Fibroblast of lung (primary cell): ENCODE measurements around the gene NYNRIN. TPM values are rescaled to one million over a fixed set of nuclear protein-coding genes. Genes with fewer than 3 reads are reported as not detected.

Source experiments
- DNase-seq, 2 donors: peaks; one replicate each; pipeline versions ENCODE4 v3.0.0 to v3.0.0-alpha.2; 2010; ENCODE audit warnings: low read depth in 2 of 2
- H2AFZ ChIP-seq: 2 replicates; pipeline ENCODE4 v1.5.1; 2012; ENCODE audit warnings: low read length, control low read depth, inconsistent platforms
- H3K27ac ChIP-seq: 2 replicates; pipeline ENCODE4 v1.5.1; 2011; ENCODE audit warnings: low read length, control low read depth; ENCODE audit not compliant: insufficient read depth
- H3K27me3 ChIP-seq: 2 replicates; pipeline ENCODE4 v1.5.1; 2011; ENCODE audit warnings: mild to moderate bottlenecking, low read length; ENCODE audit not compliant: control insufficient read depth, insufficient read depth
- H3K36me3 ChIP-seq: 2 replicates; pipeline ENCODE4 v1.5.1; 2011; ENCODE audit warnings: low read length; ENCODE audit not compliant: control insufficient read depth, insufficient read depth
- H3K4me1 ChIP-seq: 2 replicates; pipeline ENCODE4 v1.5.1; 2011; ENCODE audit warnings: low read length; ENCODE audit not compliant: control insufficient read depth, insufficient read depth; ENCODE audit errors: extremely low read depth
- H3K4me2 ChIP-seq: 2 replicates; pipeline ENCODE4 v1.5.1; 2011; ENCODE audit warnings: low read length, control low read depth; ENCODE audit not compliant: insufficient read depth; ENCODE audit errors: extremely low read depth
- H3K4me3 ChIP-seq, 4 experiments: fragments of 200-600 bp in 1 of 4; sonication (generic) in 1 of 4; replicated peaks in 1 of 4; 2 replicates each; pipeline ENCODE4 v1.5.1; 2011 to 2016; ENCODE audit warnings: low read length in 4 of 4, low read depth in 3 of 4, mild to moderate bottlenecking in 3 of 4, control low read depth in 2 of 4, inconsistent platforms in 1 of 4, mixed read lengths in 1 of 4; ENCODE audit not compliant: insufficient read depth in 1 of 4; ENCODE audit errors: control extremely low read depth in 1 of 4
- H3K79me2 ChIP-seq: 2 replicates; pipeline ENCODE4 v1.5.1; 2012; ENCODE audit warnings: mild to moderate bottlenecking, low read length, inconsistent platforms; ENCODE audit not compliant: control insufficient read depth, insufficient read depth
- H3K9ac ChIP-seq: 2 replicates; pipeline ENCODE4 v1.5.1; 2011; ENCODE audit warnings: mild to moderate bottlenecking, low read length, control low read depth; ENCODE audit not compliant: insufficient read depth
- H3K9me3 ChIP-seq: 2 replicates; pipeline ENCODE4 v1.5.1; 2012; ENCODE audit warnings: low read depth, low read length; ENCODE audit not compliant: control insufficient read depth, insufficient read depth
- H4K20me1 ChIP-seq: 2 replicates; pipeline ENCODE4 v1.5.1; 2011; ENCODE audit warnings: low read length; ENCODE audit not compliant: control insufficient read depth, insufficient read depth; ENCODE audit errors: extremely low read depth
- CTCF ChIP-seq, 2 donors: IDR thresholded peaks in 1 of 2; conservative IDR thresholded peaks in 1 of 2; 1 replicate in 1 of 2; 2 replicates in 1 of 2; pipeline ENCODE4 v1.5.1; 2011 to 2012; ENCODE audit warnings: low read length in 2 of 2, control low read depth in 1 of 2, inconsistent platforms in 1 of 2, low read depth in 1 of 2, mild to moderate bottlenecking in 1 of 2
- EZH2 ChIP-seq: IDR thresholded peaks from 2 replicates; pipeline ENCODE4 v1.5.1; 2012; ENCODE audit warnings: low read length, control low read depth, mild to moderate bottlenecking; ENCODE audit errors: missing control alignments
- polyA plus RNA-seq, 2 donors: library from polyadenylated mRNA; depleted of rRNA in 1 of 2; stranded (reverse) in 1 of 2; unstranded in 1 of 2; fragments of >200 nt; gene quantifications; 2 replicates each; pipeline ENCODE4 v1.2.1, GENCODE V29; 2011 to 2012; ENCODE audit warnings: missing spikeins in 1 of 2
- total RNA-seq: library from RNA; depleted of rRNA; stranded (reverse); fragments of >200 nt; gene quantifications from 2 replicates; pipeline ENCODE4 v1.2.1, GENCODE V29; 2014

NYNRIN gene
- total and polyA plus RNA-seq, 2 donors (not counting 1 experiment from before 2014, with no cell fraction given): 7.7 to 16.2 TPM

GRCh38 chr14:24428628-24429394, 30.0 kb downstream of the NYNRIN start:
- Histone ChIP-seq H3K4me1 (peaks cover 9% of the 10 kb centered on the region), H3K27me3 (no peaks in the 10 kb centered on the region), H4K20me1 (no peaks in the 10 kb centered on the region), H3K9ac (no peak overlapping the region), H3K4me3 (peak overlapping the region in 2 of 4 experiments; percentile 38 to 94), H3K36me3 (peaks cover 13% of the 10 kb centered on the region), H2AFZ (no peak overlapping the region), H3K27ac (peak overlapping the region; percentile 97), H3K9me3 (no peaks in the 10 kb centered on the region), H3K79me2 (peaks cover 17% of the 10 kb centered on the region), H3K4me2 (no peak overlapping the region)
- no peak for DNase-seq
- TF ChIP-seq CTCF (conservative IDR thresholded peaks at IDR 0.05 in 1 of 2, IDR thresholded peaks at IDR 0.05 in 1 of 2; ENCODE audit: low read depth in 1 of 2, low read length in 2 of 2): no peak
- no peak for TF ChIP-seq EZH2

GRCh38 chr14:24429395-24430142, 30.8 kb downstream of the NYNRIN start, which contains the start of the genes CBLN3 and KHNYN:
Gene CBLN3, minus strand, starts transcription at chr14:24429668. Its CDS starts 614 bp downstream, at chr14:24429054.
Gene KHNYN, plus strand, starts transcription at chr14:24429954. Its CDS starts 777 bp downstream, at chr14:24430731.
- H3K4me1 ChIP-seq: peaks cover 9% of the 10 kb centered on the region
- H3K4me2 ChIP-seq: peak within 1 kb of the TSS; percentile 95
- H4K20me1 ChIP-seq: no peaks in the 10 kb centered on the region
- H3K27ac ChIP-seq: peak within 1 kb of the TSS; percentile 97
- H3K4me3 ChIP-seq: peak within 1 kb of the TSS; percentile 82 to 97 (median 92)
- H3K9ac ChIP-seq: peak within 1 kb of the TSS; percentile 89
- H2AFZ ChIP-seq: peak within 1 kb of the TSS; percentile 12
- peaks cover 13% of the 10 kb centered on the region for H3K36me3 ChIP-seq
- H3K9me3 ChIP-seq: no peaks in the 10 kb centered on the region
- peaks cover 17% of the 10 kb centered on the region for H3K79me2 ChIP-seq
- TF ChIP-seq CTCF (conservative IDR thresholded peaks at IDR 0.05 in 1 of 2, IDR thresholded peaks at IDR 0.05 in 1 of 2; ENCODE audit: low read depth in 1 of 2, low read length in 2 of 2) (no peak), EZH2 (no peak)
- peak; percentile 93 to 95 for DNase-seq
- no peaks in the 10 kb centered on the region for H3K27me3 ChIP-seq

GRCh38 chr14:24430143-24430681, 31.4 kb downstream of the NYNRIN start:
- Histone ChIP-seq H3K4me2 (peak overlapping the region; percentile 95), H3K27me3 (no peaks in the 10 kb centered on the region), H3K27ac (peak overlapping the region; percentile 97), H3K9me3 (no peaks in the 10 kb centered on the region), H3K9ac (peak overlapping the region; percentile 89), H2AFZ (no peak overlapping the region), H3K36me3 (peaks cover 13% of the 10 kb centered on the region), H3K4me3 (peak overlapping the region; percentile 82 to 97 (median 92)), H3K79me2 (peaks cover 17% of the 10 kb centered on the region), H3K4me1 (peaks cover 9% of the 10 kb centered on the region), H4K20me1 (no peaks in the 10 kb centered on the region)
- TF ChIP-seq EZH2 (no peak), CTCF (conservative IDR thresholded peaks at IDR 0.05 in 1 of 2, IDR thresholded peaks at IDR 0.05 in 1 of 2; ENCODE audit: low read depth in 1 of 2, low read length in 2 of 2) (no peak)
- peak; percentile 68 to 79 for DNase-seq
